ENCODE results near the gene NXPH2.

Gene NXPH2

GRCh38 chr2:138630164-138630563 lies 150.0 kb downstream of the NXPH2 start:
- DNase-seq, result no peak

GRCh38 chr2:138626148-138626547 lies 154.0 kb downstream of the NXPH2 start:
- DNase-seq, result no peak

GRCh38 chr2:138622613-138623012 lies 157.6 kb downstream of the NXPH2 start:
- no peak for DNase-seq

GRCh38 chr2:138621139-138621538 lies 159.1 kb downstream of the NXPH2 start:
- DNase-seq, result no peak

GRCh38 chr2:138620431-138620830 lies 159.8 kb downstream of the NXPH2 start:
- no peak for DNase-seq

All from EL (cell line).